ENCODE data around the gene SCN2B.

Gene SCN2B

GRCh38 chr11:118175993-118176777, at the start of gene SCN2B:
TSS of gene SCN2B (minus strand) at chr11:118176639. CDS start at chr11:118176431, 208 bp downstream.
- DNase-seq, result no peak

GRCh38 chr11:118224511-118225188, 48.2 kb upstream of the SCN2B start, which contains the start of gene JAML:
TSS of gene JAML (minus strand) at chr11:118225011. CDS start at chr11:118214866, 10,145 bp downstream.
- no peak for DNase-seq

GRCh38 chr11:118223992-118224391, 47.6 kb upstream of the SCN2B start:
- no peak for DNase-seq

- no peak for DNase-seq
Measured at GRCh38 chr11:118223570-118223969, 47.1 kb upstream of the SCN2B start.

- no peak for DNase-seq
Measured at GRCh38 chr11:118222437-118222836, 46.0 kb upstream of the SCN2B start.

GRCh38 chr11:118221419-118221818, 45.0 kb upstream of the SCN2B start:
- DNase-seq, result no peak

- no peak for DNase-seq
Measured at GRCh38 chr11:118219732-118220131, 43.3 kb upstream of the SCN2B start.

- no peak for DNase-seq
Measured at GRCh38 chr11:118219244-118219643, 42.8 kb upstream of the SCN2B start.

GRCh38 chr11:118217575-118217974, 41.1 kb upstream of the SCN2B start:
- no peak for DNase-seq

GRCh38 chr11:118216621-118217481, 40.4 kb upstream of the SCN2B start:
- no peak for DNase-seq

- no peak for DNase-seq
Measured at GRCh38 chr11:118215765-118216164, 39.3 kb upstream of the SCN2B start.

GRCh38 chr11:118215262-118215661, 38.8 kb upstream of the SCN2B start:
- DNase-seq, result no peak

GRCh38 chr11:118214210-118214914, 37.9 kb upstream of the SCN2B start:
- peak; percentile 90 to 94 for DNase-seq

- DNase-seq, result no peak
Measured at GRCh38 chr11:118213781-118214180, 37.3 kb upstream of the SCN2B start.

- no peak for DNase-seq
Measured at GRCh38 chr11:118213201-118213600, 36.8 kb upstream of the SCN2B start.

- peak; percentile 46 to 50 for DNase-seq
Measured at GRCh38 chr11:118212781-118213191, 36.3 kb upstream of the SCN2B start.

- no peak for DNase-seq
Measured at GRCh38 chr11:118212131-118212725, 35.8 kb upstream of the SCN2B start.

GRCh38 chr11:118211006-118211405, 34.6 kb upstream of the SCN2B start:
- DNase-seq, result no peak

GRCh38 chr11:118210323-118210722, 33.9 kb upstream of the SCN2B start:
- no peak for DNase-seq

GRCh38 chr11:118209033-118209432, 32.6 kb upstream of the SCN2B start:
- no peak for DNase-seq

GRCh38 chr11:118207079-118207478, 30.6 kb upstream of the SCN2B start:
- no peak for DNase-seq

GRCh38 chr11:118206391-118207031, 30.1 kb upstream of the SCN2B start:
- DNase-seq, result peak; percentile 80 to 81
